NCI-H748 (cell line): ENCODE results near the gene FCER2.
"Not testable (repeated sequence)": the region's sequence is repeated elsewhere in the genome, so short reads cannot be mapped to it uniquely, and the experiment has no call there.

Experiments
- DNase-seq: peaks from one replicate; lab custom pipeline; 2025; ENCODE audit not compliant: unreplicated experiment; lab: John Stamatoyannopoulos, UW

Gene FCER2

GRCh38 chr19:7701654-7702457, at the start of gene FCER2:
TSS of gene FCER2 (minus strand) at chr19:7702131. CDS start at chr19:7699760, 2,371 bp downstream.
- no peak for DNase-seq

- DNase-seq = no peak
Observed at GRCh38 chr19:7751157-7751783, 49.3 kb upstream of the FCER2 start.

GRCh38 chr19:7748756-7749155, 46.8 kb upstream of the FCER2 start:
- DNase-seq = peak; percentile 68

- no peak for DNase-seq
Observed at GRCh38 chr19:7748171-7748570, 46.2 kb upstream of the FCER2 start.

GRCh38 chr19:7746903-7747884, 45.3 kb upstream of the FCER2 start, which contains the start of gene CD209:
TSS of gene CD209 (minus strand) at chr19:7747534. CDS start at chr19:7747511, 23 bp downstream.
- no peak for DNase-seq

- not testable (repeated sequence) for DNase-seq
Observed at GRCh38 chr19:7746306-7746705, 44.4 kb upstream of the FCER2 start.

- DNase-seq = no peak
Observed at GRCh38 chr19:7744871-7745650, 43.1 kb upstream of the FCER2 start.

- DNase-seq = no peak
Observed at GRCh38 chr19:7744199-7744786, 42.4 kb upstream of the FCER2 start.

- no peak for DNase-seq
Observed at GRCh38 chr19:7743425-7743841, 41.5 kb upstream of the FCER2 start.

- no peak for DNase-seq
Observed at GRCh38 chr19:7742991-7743390, 41.1 kb upstream of the FCER2 start.

GRCh38 chr19:7742575-7742974, 40.6 kb upstream of the FCER2 start:
- no peak for DNase-seq

- no peak for DNase-seq
Observed at GRCh38 chr19:7740682-7741054, 38.7 kb upstream of the FCER2 start.

GRCh38 chr19:7739801-7740681, 38.1 kb upstream of the FCER2 start:
- DNase-seq = no peak

- DNase-seq = no peak
Observed at GRCh38 chr19:7739211-7739755, 37.4 kb upstream of the FCER2 start.

GRCh38 chr19:7738023-7738422, 36.1 kb upstream of the FCER2 start:
- DNase-seq = no peak

- no peak for DNase-seq
Observed at GRCh38 chr19:7737215-7737614, 35.3 kb upstream of the FCER2 start.

- no peak for DNase-seq
Observed at GRCh38 chr19:7736148-7736547, 34.2 kb upstream of the FCER2 start.

GRCh38 chr19:7734220-7735203, 32.6 kb upstream of the FCER2 start:
- DNase-seq = no peak
